HG02943 (cell line): Measurements from ENCODE around the gene RPLP1.
A peak's percentile ranks its signal among the peaks of the same experiment; 100 is the strongest.
"Not testable (repeated sequence)": the region's sequence is repeated elsewhere in the genome, so short reads cannot be mapped to it uniquely, and the experiment has no call there.

Source experiments
- ATAC-seq: cut with Tn5 transposase; IDR thresholded peaks from one replicate; pipeline ENCODE4 v1.9.1; 2021; ENCODE audit warnings: mild to moderate bottlenecking, low read depth, moderate library complexity; ENCODE audit not compliant: unreplicated experiment

Gene RPLP1

DNA sequence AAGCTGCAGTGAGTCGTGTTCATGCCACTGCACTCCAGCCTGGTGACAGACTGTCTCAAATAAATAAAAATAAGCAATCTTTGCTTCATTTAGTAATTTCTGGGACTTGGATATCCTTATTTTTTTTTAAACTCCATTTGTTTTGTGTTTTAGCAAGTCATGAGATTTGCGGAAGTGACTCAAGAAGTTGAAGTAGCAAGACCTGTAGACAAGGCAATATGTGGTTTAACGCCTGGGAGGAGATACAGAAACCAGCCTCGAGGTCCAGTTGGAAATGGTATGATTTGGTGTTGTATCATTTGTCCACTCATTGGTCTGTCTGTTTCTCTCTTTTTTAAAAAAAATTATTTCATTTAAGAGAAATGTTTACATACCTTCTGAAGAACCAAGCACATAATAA is 16.6 kb upstream of the RPLP1 start:
- ATAC-seq = no peak

DNA sequence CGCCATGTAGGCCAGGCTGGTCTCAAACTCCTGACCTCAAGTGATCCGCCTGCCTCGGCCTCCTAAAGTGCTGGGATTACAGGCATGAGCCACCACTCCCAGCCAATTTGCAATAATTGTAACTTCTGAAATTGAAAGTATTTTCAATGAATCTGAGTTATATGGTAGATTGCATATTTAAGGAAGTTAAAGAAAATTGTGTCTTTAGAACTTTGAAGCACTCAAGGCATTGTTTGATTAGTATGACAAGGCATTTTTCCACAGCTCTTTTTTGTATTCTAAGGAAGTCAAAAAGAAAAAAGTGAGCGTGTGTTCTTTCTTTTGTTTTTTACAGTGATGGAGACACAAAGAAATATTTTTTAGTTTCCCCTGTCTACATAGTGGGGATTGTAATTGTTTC is 15.7 kb upstream of the RPLP1 start:
- no peak for ATAC-seq

DNA sequence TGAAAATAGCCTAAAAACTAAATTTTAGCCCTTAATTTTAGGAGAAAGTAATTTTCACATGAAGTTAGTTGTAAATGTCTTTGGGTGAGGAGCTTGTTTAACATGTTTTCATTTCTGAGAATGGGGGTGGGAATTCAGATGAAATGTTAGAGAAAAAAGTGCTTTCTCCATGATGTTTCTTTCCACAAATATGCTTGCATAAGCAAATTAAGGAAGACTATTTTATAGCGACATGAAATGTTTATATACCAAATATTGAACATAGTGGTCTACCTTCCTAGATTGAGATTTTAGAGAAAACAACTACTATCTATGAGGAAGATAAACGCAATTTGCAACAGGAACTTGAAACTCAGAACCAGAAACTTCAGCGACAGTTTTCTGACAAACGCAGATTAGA is 13.0 kb upstream of the RPLP1 start:
- no peak for ATAC-seq

DNA sequence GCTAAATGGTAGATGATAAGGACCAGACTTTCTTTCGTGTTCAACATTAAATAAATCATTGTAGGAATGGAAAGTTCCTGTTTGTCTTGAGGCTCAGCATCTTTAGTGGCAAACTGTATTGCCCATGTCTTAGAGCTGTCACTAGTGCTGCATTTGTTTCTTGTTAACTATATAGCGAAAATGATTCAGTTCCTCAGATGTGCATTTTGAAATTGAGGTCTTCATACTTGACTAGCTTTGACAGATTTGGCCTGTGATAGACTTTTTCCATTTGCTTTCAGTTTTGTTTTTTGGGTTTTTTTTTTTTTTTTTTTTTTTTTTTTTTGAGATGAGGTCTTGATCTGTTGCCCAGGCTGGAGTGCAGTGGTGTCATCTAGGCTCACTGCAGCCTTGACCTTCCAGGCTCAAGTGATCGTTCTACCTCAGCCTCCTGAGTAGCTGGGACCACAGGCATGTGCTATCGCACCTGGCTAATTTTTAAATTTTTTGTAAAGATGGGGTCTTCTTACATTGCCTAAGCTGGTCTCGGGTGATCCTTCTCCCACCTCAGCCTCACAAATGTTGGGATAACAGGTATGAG is 9.5 kb upstream of the RPLP1 start:
- no peak for ATAC-seq

DNA sequence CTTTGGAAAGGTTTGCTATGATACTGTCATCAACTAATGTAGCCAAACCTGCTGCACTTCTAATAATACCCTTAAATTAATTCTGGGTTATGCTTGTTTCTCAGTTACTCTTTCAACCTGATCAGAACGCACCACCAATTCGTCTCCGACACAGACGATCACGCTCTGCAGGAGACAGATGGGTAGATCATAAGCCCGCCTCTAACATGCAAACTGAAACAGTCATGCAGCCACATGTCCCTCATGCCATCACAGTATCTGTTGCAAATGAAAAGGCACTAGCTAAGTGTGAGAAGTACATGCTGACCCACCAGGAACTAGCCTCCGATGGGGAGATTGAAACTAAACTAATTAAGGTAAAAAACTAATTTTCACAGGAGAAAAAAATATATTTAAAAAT is 7.9 kb upstream of the RPLP1 start:
- ATAC-seq = no peak

DNA sequence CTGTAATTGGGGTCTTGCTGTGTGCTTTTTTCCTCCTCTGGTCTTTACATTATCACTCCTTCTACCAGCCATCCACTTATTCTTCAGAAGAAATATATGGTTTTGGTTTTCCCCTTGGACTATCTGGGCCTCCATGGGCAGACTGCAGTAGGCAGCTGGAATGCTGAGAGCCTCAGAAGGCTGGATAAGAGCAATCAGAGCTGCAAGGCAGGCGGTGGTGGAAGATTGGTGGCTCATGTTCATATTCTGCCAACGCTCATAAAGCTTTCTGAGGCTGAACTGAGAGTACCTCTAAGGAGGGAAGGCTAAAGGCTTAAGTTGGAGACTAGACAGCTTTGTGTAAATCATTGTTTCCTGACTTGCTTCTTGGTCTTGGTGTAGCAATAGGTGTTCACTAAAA is 5.7 kb upstream of the RPLP1 start:
- ATAC-seq = no peak

DNA sequence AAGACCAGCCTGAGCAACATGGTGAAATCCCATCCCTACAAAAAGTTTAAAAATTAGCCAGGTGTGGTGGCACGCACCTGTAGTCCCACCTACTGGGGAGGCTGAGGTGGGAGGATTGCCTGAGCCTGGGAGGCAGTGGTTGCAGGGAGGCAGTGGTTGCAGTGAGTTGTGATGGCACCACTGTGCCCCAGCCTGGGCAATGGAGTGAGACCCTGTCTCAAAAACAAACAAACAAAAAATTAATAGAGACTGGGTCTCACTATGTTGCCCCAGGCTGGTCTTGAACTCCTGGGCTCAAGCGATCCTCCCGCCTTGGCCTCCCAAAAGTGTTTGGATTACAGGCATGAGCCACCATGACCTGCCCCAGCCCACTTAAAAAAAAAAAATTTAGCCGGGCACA is 2.4 kb upstream of the RPLP1 start:
- not testable (repeated sequence) for ATAC-seq

DNA sequence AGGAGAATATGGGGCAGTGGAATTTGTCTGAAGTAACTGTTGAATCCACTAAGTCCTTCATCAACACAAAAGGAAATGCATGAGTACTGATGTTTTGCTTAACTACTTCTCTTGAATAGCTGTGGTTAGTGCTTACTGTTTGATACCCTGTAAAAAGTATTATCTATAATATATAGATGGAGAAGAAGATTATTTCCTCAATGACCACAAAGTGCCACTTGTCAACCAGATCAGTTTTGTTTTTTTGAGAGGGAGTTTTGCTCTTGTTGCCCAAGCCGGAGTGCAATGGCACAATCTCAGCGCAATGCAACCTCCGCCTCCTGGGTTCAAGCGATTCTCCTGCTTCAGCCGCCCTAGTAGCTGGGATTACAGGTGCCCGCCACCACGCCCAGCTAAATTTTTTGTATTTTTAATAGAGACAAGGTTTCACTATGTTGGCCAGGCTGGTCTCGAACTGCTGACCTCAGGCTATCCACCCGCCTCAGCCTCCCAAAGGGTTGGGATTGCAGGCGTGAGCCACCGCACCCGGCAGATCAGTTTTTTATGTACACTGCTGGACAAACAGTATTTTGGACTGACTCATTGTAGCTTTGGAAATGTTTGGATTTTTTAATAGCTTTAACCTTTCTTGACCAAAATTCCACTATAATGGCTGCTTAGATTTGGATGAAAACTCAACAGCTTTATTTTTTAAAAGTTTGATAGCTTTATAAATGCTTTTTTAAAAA is 1.5 kb upstream of the RPLP1 start:
- ATAC-seq = no peak

DNA sequence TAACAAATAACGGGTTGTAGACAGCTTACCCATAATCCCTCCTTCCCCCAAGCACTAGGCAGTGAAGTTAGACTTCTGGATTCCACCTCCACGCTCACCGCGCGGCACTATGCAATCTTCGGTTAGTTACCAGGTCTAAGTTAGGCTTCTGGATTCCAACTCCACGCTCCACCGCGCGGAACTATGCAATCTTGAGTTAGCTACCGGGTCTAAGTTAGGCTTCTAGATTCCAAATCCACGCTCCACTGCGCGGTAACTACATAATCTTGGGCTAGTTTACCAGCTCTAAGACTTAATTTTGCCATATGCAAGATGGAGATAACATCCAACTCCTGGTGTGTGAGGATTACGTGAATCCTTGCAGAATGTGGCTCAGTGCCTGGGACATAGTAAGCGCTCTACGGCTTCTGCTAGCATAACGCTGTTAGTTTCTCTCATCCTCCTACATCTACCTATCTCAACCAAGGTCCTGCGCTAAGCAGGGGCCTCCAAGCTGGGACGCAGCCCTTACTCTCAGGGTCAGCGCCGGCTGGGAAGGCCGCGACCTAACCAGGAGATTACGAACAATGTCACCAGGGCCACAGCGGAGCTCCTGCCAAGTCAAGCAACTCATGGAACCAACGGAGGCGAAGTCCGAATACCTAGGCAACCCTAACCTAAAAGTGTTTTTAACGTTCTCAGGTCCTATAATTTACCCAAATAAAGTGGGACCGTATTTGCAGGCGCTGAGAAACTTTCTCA is 497 bp upstream of the RPLP1 start:
- peak; percentile 37 for ATAC-seq

DNA sequence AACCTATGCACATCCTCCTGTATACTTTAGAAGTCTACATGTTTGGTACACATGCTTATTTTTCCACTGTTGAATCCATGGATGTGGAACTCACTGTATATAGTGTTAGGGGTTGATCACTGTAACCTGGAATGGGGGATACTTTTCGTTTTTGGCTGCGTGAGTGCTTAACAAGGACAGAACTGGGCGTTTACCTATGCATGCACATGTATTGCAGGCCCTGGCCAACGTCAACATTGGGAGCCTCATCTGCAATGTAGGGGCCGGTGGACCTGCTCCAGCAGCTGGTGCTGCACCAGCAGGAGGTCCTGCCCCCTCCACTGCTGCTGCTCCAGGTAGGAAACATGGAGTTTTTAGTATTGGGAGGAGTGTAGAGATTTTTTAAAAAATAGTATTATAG is 2.3 kb downstream of the RPLP1 start:
- ATAC-seq = no peak

DNA sequence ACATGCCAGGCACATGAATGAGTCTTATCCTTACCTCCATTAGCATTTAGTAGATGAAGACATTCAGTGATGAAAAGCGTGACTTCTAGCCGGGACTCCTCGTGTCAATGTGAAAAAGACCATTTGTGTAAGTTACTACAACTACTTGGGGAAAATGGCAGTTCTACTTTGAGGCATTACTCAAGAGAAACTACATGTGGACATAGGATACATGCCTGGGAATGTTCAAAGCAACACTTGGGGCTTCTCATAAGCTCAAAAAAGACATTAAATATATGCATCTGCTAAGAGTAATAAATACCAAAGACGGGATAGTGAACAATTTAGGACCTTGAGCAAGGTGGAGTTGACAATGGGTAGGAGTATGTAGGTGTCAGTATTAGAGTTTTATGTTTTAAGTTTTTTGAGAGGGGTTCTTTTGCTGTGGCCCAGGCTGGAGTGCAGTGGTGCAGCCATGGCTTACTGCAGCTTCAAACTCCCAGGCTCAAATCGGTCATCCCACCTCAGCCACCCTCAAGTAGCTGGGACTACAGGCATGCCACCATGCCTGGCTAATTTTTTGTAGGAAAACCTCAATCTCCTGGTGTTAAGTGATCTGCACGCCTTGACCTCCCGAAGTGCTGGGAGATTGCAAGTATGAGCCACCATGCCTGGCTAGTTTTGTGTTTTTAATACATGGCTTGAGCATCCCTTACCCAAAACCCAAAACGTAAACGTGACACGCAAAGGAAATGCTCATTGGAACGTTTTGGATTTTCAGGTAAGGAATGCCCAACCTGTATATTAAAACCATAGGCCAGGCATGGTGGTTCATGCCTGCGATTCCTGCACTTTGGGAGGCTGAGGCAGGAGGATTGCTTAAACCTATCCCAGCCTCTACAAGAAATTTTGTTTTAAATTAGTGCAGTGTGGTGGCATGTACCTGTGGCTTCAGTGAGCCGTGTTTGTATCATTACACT is 3.9 kb downstream of the RPLP1 start:
- ATAC-seq = no peak

DNA sequence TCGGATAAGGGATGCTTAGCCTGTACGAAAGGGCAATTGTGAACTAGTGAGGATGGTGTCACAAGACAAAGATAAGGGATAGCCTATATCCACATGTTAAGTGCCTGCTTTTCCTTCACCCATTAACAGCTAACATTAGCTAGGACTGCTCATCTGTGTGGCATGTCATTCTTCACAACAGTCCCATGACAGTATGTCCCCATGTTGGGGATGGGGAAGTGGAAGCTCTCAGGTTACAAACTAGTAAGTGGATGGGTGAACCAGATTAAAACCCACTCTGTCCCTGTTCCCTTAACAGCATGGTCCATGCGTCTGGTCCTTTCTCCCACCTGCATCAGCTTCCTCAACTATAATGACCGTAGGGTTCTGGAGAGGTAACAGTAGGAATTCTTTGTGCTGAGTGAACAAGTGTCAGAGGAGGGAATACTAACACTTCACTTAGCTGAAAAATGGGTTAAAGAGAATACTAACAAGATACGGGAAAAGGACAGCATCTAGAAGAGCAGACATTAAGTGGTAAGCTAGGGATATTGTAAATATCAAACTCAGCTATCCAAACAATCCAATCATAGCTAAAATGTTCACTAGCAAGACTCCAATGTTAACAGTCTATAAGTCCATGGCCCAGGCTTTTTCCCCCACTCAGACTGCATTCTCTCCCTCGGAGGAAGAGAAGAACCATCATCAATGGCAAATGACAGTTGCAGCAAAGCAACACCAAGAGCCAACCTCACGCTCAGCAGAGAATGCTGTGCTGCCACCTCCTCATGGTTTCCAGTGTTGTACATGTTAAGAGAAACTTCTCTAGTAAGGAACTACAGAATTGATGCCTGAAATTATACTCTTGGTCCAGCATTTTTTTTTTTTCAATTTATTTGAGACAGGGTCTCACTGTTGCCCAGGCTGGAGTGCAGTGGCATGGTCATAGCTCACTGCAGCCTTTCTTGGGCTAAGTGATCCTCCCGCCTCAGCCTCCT is 5.0 kb downstream of the RPLP1 start:
- no peak for ATAC-seq

DNA sequence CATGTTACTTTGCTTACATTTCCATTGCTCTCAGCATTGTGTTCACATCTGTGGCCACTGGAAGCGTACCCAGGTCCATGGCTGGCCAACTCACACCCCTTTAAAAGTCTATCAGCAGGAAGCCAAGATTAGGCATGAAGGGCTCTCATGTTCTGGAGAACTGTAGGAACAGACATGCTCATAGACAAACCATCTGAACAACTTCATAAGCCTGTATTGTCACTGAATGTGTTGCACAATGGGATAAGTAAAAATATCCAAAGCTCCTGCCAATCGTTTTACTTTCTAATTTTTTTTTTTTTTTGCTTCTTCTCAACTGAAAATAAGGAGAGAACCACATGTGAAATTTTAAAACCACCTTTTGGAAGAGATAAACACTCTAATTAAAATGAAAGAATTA is 6.4 kb downstream of the RPLP1 start:
- no peak for ATAC-seq

DNA sequence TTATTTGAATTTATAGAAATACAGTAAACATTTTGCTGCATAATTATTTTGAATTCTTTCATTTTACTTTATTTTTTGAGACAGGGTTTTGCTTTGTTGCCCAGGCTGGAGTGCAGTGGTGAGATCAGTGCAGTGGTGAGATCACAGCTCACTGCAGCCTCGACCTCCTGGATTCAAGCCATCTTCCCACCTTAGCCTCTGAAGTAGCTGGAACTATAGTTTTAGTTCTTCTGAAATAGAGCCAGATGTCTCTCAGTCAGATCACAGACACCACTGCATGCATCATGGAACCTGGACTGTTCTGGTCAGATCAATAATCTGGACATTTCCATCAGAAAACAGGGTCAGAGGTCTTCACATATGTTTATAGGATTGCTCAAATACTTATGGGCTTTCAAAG is 7.9 kb downstream of the RPLP1 start:
- ATAC-seq = no peak

DNA sequence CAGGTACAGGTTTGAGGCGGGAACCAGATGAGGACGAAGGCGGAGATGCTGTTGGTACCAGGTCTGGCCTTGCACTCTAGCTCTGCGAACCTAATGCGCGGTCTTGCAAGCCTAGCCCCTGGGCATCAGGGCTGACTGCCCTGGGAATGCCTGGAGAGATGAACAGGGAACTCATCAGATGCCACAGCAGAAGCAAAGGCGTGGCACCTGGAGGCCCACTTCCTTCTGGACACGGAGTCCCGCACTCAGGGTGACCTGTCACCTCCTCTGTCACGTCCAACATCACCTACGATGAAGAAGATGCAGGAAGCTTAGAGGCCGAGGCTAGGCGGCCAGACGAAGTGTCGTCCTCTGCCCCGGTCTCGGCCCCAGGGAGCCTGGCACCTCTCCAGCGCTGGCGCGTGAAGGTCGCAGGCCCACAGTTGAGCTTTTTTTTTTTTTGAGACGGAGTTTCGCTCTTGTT is 9.4 kb downstream of the RPLP1 start:
- no peak for ATAC-seq

DNA sequence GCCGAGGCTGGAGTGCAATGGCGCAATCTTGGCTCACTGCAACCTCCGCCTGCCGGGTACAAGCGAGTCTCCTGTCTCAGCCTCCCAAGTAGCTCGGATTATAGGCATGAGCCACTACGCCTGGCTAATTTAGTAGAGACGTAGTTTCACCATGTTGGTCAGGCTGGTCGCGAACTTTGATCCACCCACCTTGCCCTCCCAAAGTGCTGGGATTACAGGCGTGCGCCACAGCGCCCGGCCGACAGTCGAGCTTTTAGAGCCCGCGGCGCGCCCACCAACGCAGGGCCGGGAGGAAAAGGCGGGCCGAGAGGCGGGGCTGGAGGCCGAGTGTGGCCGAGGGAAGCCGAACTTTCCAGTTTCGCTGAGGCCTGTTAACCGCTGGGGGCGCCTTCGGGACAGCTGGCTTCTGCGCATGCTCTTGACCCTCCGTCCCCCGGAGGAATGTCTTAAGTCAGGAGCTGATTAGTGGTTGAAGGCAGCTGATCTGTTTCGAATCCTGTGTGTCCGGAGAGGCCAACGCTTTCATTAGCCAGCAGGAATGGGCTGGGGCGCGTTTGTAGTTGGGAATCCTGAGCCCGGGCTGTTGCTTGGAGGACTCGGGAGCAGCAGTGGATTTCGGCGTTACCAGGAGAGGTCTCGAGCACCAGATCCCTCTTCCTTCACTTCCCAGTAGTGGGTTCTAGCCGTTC is 10.0 kb downstream of the RPLP1 start:
- peak; percentile 86 for ATAC-seq

DNA sequence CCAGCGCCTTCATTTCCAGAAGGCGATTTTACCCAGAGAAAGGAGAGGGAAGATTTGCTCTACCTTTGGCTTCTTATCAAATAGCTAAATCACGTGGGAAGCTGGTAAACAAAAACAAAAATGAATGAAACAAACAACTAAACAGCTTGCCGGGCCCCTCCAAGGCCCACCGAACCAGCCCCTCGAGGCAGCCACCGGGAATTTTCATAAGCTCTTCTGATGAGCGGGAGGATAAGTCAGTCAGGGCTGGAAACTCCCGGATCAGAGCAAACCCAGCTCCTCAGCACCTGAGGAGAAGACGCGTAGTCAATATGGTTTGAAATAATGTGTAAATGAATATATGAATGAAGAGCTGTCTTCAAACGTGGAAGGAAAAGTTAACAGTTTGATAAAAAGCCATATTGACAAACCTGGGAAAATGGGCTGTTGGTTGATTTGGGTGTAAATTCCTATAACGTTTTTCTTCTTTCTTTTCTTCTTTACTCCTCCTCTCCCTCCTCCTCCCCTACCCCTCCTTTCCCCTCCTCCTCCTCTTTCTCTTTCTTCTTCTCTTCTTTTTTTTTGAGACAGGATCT is 10.7 kb downstream of the RPLP1 start:
- ATAC-seq = no peak

DNA sequence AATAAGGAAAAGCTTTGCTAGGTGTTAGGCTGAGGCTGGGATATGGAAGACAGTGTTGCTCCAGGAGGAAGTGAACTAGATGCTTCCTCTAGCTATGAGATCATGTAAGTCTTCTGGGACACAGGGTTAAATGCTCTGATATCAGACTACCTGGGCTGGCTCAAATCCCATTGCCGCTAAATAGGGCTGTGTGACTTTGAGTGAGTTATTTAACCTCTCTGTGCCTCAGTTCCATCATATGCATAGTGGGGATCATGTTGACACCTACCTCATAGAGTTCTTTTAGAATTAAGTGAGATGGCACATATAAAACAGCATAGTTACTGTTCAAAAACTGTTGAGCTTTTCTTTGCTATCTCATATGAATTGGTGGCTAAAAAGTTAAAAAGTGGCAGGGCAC is 12.6 kb downstream of the RPLP1 start:
- ATAC-seq = no peak

DNA sequence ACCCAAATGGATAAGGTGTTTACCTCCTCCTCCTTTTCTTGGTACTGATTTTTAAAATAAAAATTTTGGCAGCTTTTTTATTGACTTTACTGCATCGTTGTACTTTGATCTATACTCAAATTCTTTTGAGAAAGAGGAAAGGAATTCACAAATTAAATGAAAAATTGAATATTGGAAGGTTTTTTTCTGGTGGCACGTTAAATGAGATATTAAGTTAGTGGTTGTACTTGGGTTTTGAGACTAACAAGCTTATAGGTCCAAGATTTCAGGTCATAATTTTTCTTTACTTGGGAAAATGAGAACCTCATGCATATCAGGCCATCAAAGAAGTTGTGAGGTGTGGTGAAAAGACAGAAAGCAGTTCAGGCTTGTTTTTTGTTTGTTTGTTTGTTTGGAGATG is 14.1 kb downstream of the RPLP1 start:
- no peak for ATAC-seq
